K562 (cell line): ENCODE measurements around the gene ANAPC10.

Experiments
- CC2D1A ChIP-seq: fragments of 450-650 bp; IDR thresholded peaks from 2 replicates; pipeline ENCODE4 v1.6.1; 2017; ENCODE audit warnings: mild to moderate bottlenecking
- CTCF ChIP-seq, 3 experiments: IDR thresholded peaks in 2 of 3; conservative IDR thresholded peaks in 1 of 3; 2 replicates each; pipeline ENCODE4 v1.5.1; 2011 to 2012; ENCODE audit warnings: low read length in 3 of 3, mild to moderate bottlenecking in 3 of 3, control low read depth in 2 of 3, improper control_type of control experiment in 1 of 3, inconsistent platforms in 1 of 3, low read depth in 1 of 3, mixed read lengths in 1 of 3, moderate library complexity in 1 of 3; ENCODE audit not compliant: insufficient read depth in 2 of 3
- MAX ChIP-seq: sonication (generic); formaldehyde crosslinking; IDR thresholded peaks from 2 replicates; pipeline ENCODE4 v1.9.0; 2022; ENCODE audit warnings: mild to moderate bottlenecking, missing genetic modification reagents
- NR2C2 ChIP-seq, 2 experiments: fragments of 200-800 bp in 1 of 2; sonication (Bioruptor generic) in 1 of 2; sonication (generic) in 1 of 2; formaldehyde crosslinking in 1 of 2; IDR thresholded peaks; 2 replicates each; pipeline versions ENCODE4 v1.6.1 to v1.8.0; 2016 to 2022; ENCODE audit warnings: mild to moderate bottlenecking in 1 of 2, missing compliant biosample characterization in 1 of 2, missing genetic modification characterization in 1 of 2, missing genetic modification reagents in 1 of 2
- POLR2AphosphoS5 ChIP-seq: IDR thresholded peaks from 2 replicates; pipeline ENCODE4 v1.6.1; 2011; ENCODE audit warnings: mild to moderate bottlenecking, low read depth, low read length, moderate library complexity; ENCODE audit not compliant: control insufficient read depth, insufficient read depth
- PREB ChIP-seq: sonication (generic); formaldehyde crosslinking; IDR thresholded peaks from 2 replicates; pipeline ENCODE4 v1.8.1; 2023; ENCODE audit warnings: mild to moderate bottlenecking, missing genetic modification reagents
- SAFB2 ChIP-seq: fragments of 200-400 bp; formaldehyde crosslinking; IDR thresholded peaks from 2 replicates; pipeline ENCODE4 v1.6.1; 2018; ENCODE audit warnings: borderline replicate concordance, low read length, low read depth, moderate library complexity; ENCODE audit not compliant: severe bottlenecking
- STAT6 ChIP-seq: sonication (generic); formaldehyde crosslinking; IDR thresholded peaks from 2 replicates; pipeline ENCODE4 v1.8.1; 2023; ENCODE audit warnings: mild to moderate bottlenecking, missing genetic modification reagents
- ZNF12 ChIP-seq: sonication (generic); formaldehyde crosslinking; IDR thresholded peaks from 2 replicates; pipeline ENCODE4 v1.4.0; 2020; ENCODE audit warnings: mild to moderate bottlenecking, missing genetic modification reagents

GRCh38 chr4:145003675-145004074, 94.3 kb downstream of the ANAPC10 start:
- TF ChIP-seq NR2C2 (CRISPR knock-in tag; IDR thresholded peaks at IDR 0.05) (no peak), NR2C2 (tag; IDR thresholded peaks at IDR 0.05) (no peak), PREB (CRISPR knock-in tag) (no peak), CC2D1A (no peak), SAFB2 (no peak), POLR2AphosphoS5 (no peak), MAX (CRISPR knock-in tag) (no peak), STAT6 (CRISPR knock-in tag) (no peak), ZNF12 (CRISPR knock-in tag) (no peak), CTCF (IDR thresholded peaks at IDR 0.05 in 2 of 3, conservative IDR thresholded peaks at IDR 0.05 in 1 of 3; ENCODE audit: insufficient read depth in 2 of 3, low read depth in 1 of 3, low read length in 3 of 3) (no peak)
